HepG2 (cell line): ENCODE results near the gene RNF25. TPM values are rescaled to one million over a fixed set of nuclear protein-coding genes. Genes with fewer than 3 reads are reported as not detected.

Experiments
- AKNA ChIP-seq: sonication (generic); formaldehyde crosslinking; IDR thresholded peaks from 2 replicates; pipeline ENCODE4 v1.4.0; 2020; ENCODE audit warnings: missing genetic modification reagents, borderline replicate concordance
- ATF1 ChIP-seq: IDR thresholded peaks from 2 replicates; pipeline ENCODE4 v1.6.1; 2016; ENCODE audit warnings: mild to moderate bottlenecking, control low read depth
- EED ChIP-seq: sonication (generic); formaldehyde crosslinking; IDR thresholded peaks from 2 replicates; pipeline ENCODE4 v1.5.0; 2020; ENCODE audit warnings: mild to moderate bottlenecking, missing genetic modification reagents
- HMG20A ChIP-seq: IDR thresholded peaks from 2 replicates; pipeline ENCODE4 v1.6.1; 2016; ENCODE audit warnings: borderline replicate concordance
- HNRNPH1 ChIP-seq: fragments of 200-400 bp; formaldehyde crosslinking; optimal IDR thresholded peaks from 2 replicates; pipeline ENCODE3; 2017; ENCODE audit warnings: mild to moderate bottlenecking, low read depth, low read length
- HOXA5 ChIP-seq: sonication (generic); formaldehyde crosslinking; IDR thresholded peaks from 2 replicates; pipeline ENCODE4 v1.4.0; 2020; ENCODE audit warnings: missing genetic modification reagents
- IKZF1 ChIP-seq: fragments of 450-650 bp; IDR thresholded peaks from 2 replicates; pipeline ENCODE4 v1.7.1; 2016
- ISL2 ChIP-seq: sonication (generic); formaldehyde crosslinking; IDR thresholded peaks from 2 replicates; pipeline ENCODE4 v1.5.0; 2020; ENCODE audit warnings: missing genetic modification reagents
- LBX2 ChIP-seq: sonication (generic); formaldehyde crosslinking; IDR thresholded peaks from 2 replicates; pipeline ENCODE4 v1.5.0; 2020; ENCODE audit warnings: missing genetic modification reagents, mild to moderate bottlenecking, borderline replicate concordance
- MAFF ChIP-seq: IDR thresholded peaks from 2 replicates; pipeline ENCODE4 v1.6.1; 2011; ENCODE audit warnings: low read depth, low read length, improper control_type of control experiment
- MEIS2 ChIP-seq: sonication (generic); formaldehyde crosslinking; IDR thresholded peaks from 2 replicates; pipeline ENCODE4 v1.9.0; 2021; ENCODE audit warnings: mild to moderate bottlenecking, missing genetic modification reagents
- SMAD3 ChIP-seq: sonication (generic); formaldehyde crosslinking; IDR thresholded peaks from 2 replicates; pipeline ENCODE4 v1.4.0; 2020; ENCODE audit warnings: missing genetic modification reagents
- SMARCE1 ChIP-seq: fragments of 450-650 bp; IDR thresholded peaks from 2 replicates; pipeline ENCODE4 v1.6.1; 2017; ENCODE audit warnings: borderline replicate concordance
- SP1 ChIP-seq, 2 experiments: fragments of 450-650 bp in 1 of 2; sonication (generic) in 1 of 2; formaldehyde crosslinking in 1 of 2; IDR thresholded peaks; 2 replicates each; pipeline versions ENCODE4 v1.4.0 to v1.6.1; 2016 to 2020; ENCODE audit warnings: missing genetic modification reagents in 1 of 2
- SRSF4 ChIP-seq: fragments of 200-400 bp; formaldehyde crosslinking; IDR thresholded peaks from one replicate; pipeline ENCODE4 v1.6.1; 2018; ENCODE audit warnings: mild to moderate bottlenecking, low read depth, low read length, moderate library complexity; ENCODE audit not compliant: poor library complexity, severe bottlenecking
- TEAD3 ChIP-seq: optimal IDR thresholded peaks from 2 replicates; pipeline ENCODE3; 2016; ENCODE audit warnings: borderline replicate concordance
- XRCC5 ChIP-seq: fragments of 200-400 bp; formaldehyde crosslinking; optimal IDR thresholded peaks from 2 replicates; pipeline ENCODE3; 2017; ENCODE audit warnings: mild to moderate bottlenecking, low read length
- ZBTB39 ChIP-seq: sonication (generic); formaldehyde crosslinking; IDR thresholded peaks from 2 replicates; pipeline ENCODE4 v1.5.0; 2020; ENCODE audit warnings: missing genetic modification reagents
- ZNF264 ChIP-seq: sonication (generic); formaldehyde crosslinking; IDR thresholded peaks from 2 replicates; pipeline ENCODE4 v1.4.0; 2020; ENCODE audit warnings: missing genetic modification reagents
- ZNF3 ChIP-seq: IDR thresholded peaks from 2 replicates; pipeline ENCODE4 v1.7.0; 2017; ENCODE audit warnings: inconsistent platforms
- ZNF326 ChIP-seq: sonication (generic); formaldehyde crosslinking; IDR thresholded peaks from 2 replicates; pipeline ENCODE4 v1.4.0; 2020; ENCODE audit warnings: missing genetic modification reagents, borderline replicate concordance
- ZNF335 ChIP-seq: sonication (generic); formaldehyde crosslinking; IDR thresholded peaks from 2 replicates; pipeline ENCODE4 v1.4.0; 2020; ENCODE audit warnings: missing genetic modification reagents
- ZNF652 ChIP-seq: IDR thresholded peaks from 2 replicates; pipeline ENCODE4 v1.6.1; 2016; ENCODE audit warnings: low read depth, borderline replicate concordance
- ZNF709 ChIP-seq: sonication (generic); formaldehyde crosslinking; IDR thresholded peaks from 2 replicates; pipeline ENCODE4 v1.5.0; 2020; ENCODE audit warnings: mild to moderate bottlenecking, missing genetic modification reagents
- ZNF749 ChIP-seq: sonication (generic); formaldehyde crosslinking; IDR thresholded peaks from 2 replicates; pipeline ENCODE4 v1.8.0; 2022; ENCODE audit warnings: mild to moderate bottlenecking, missing genetic modification reagents, moderate library complexity, borderline replicate concordance
- polyA plus RNA-seq, 8 experiments: library from polyadenylated mRNA; depleted of rRNA in 3 of 8; stranded (reverse) in 7 of 8; unstranded in 1 of 8; fragments of >200 nt; fragmentation: Illumina TruSeq in 4 of 8; extraction: Trizol in 4 of 8; gene quantifications; 2 replicates each; pipeline versions ENCODE4 v1.2.1 to v1.2.3, GENCODE V29; 2011 to 2016; ENCODE audit warnings: low read depth in 4 of 8, missing spikeins in 1 of 8, mixed read lengths in 1 of 8; ENCODE audit not compliant: insufficient read depth in 1 of 8
- total RNA-seq, 5 experiments: library from RNA; depleted of rRNA; stranded (reverse); fragments of >200 nt; fragmentation: Illumina TruSeq; extraction: Trizol; gene quantifications; 2 replicates each; pipeline ENCODE4 v1.2.3, GENCODE V29; 2016; ENCODE audit warnings: low read depth in 1 of 5

RNF25 gene
- total and polyA plus RNA-seq, 2 of the 13 experiments (the other 11 are each of a cell fraction or from before 2014, with no cell fraction given) = 37.0 to 87.6 TPM

- TF ChIP-seq AKNA (CRISPR knock-in tag) = no peak
- peak; percentile 88 for TF ChIP-seq ZNF749 (CRISPR knock-in tag)
- no peak for TF ChIP-seq SMAD3
- TF ChIP-seq ZNF335 (CRISPR knock-in tag) = peak; percentile 36
- TF ChIP-seq ZNF326 (CRISPR knock-in tag) = no peak
- no peak for TF ChIP-seq SP1 (IDR thresholded peaks at IDR 0.05)
- peak; percentile 90 for TF ChIP-seq SP1 (CRISPR knock-in tag; IDR thresholded peaks at IDR 0.05)
- no peak for TF ChIP-seq SRSF4
- no peak; the same call in 1 of the 2 replicates for TF ChIP-seq ZBTB39
- TF ChIP-seq ATF1 = no peak
- no peak for TF ChIP-seq ZNF3 (CRISPR knock-in tag)
- peak; percentile 91 for TF ChIP-seq HOXA5 (CRISPR knock-in tag)
- TF ChIP-seq ZNF264 (CRISPR knock-in tag) = peak; percentile 68; the same call in 1 of the 2 replicates
- peak; percentile 89 for TF ChIP-seq ISL2 (CRISPR knock-in tag)
- peak; percentile 8; the same call in 1 of the 2 replicates for TF ChIP-seq HMG20A (CRISPR knock-in tag)
- TF ChIP-seq LBX2 (CRISPR knock-in tag) = peak; percentile 97
- TF ChIP-seq TEAD3 (CRISPR knock-in tag) = peak; percentile 64
- TF ChIP-seq SMARCE1 = no peak
- TF ChIP-seq MAFF = no peak
- TF ChIP-seq EED (CRISPR knock-in tag) = peak; percentile 99
- TF ChIP-seq ZNF709 (CRISPR knock-in tag) = peak; percentile 95
- TF ChIP-seq HNRNPH1 = no peak
- no peak for TF ChIP-seq IKZF1
- peak; percentile 82; the same call in 1 of the 2 replicates for TF ChIP-seq MEIS2 (CRISPR knock-in tag)
- TF ChIP-seq XRCC5 = peak; percentile 93
- no peak for TF ChIP-seq ZNF652
Observed at GRCh38 chr2:218710687-218711549, 39.1 kb upstream of the RNF25 start, which contains the start of gene TTLL4 (continued).
